Caki2 (cell line): Measurements from ENCODE around the gene C1QL4. TPM values are rescaled to one million over a fixed set of nuclear protein-coding genes. Genes with fewer than 3 reads are reported as not detected.

Experiments
- DNase-seq: peaks from one replicate; pipeline ENCODE4 v3.0.0-alpha.2; 2015; ENCODE audit warnings: low read depth
- in situ Hi-C: cut with HindIII; loops from 2 replicates; pipeline ENCODE4 v1.10.0; 2016; ENCODE audit warnings: low sequenced_read_pairs, low pct_unique_long_range_greater_than_20kb, mixed read lengths
- total RNA-seq: library from RNA; depleted of rRNA; stranded (reverse); fragments of >200 nt; shearing (Covaris generic); gene quantifications from 2 replicates; pipeline ENCODE4 v1.2.3, GENCODE V29; 2014; ENCODE audit warnings: low replicate concordance

The C1QL4 gene
- total RNA-seq, 1 experiment from 2014 or later: 31.2 TPM

DNA sequence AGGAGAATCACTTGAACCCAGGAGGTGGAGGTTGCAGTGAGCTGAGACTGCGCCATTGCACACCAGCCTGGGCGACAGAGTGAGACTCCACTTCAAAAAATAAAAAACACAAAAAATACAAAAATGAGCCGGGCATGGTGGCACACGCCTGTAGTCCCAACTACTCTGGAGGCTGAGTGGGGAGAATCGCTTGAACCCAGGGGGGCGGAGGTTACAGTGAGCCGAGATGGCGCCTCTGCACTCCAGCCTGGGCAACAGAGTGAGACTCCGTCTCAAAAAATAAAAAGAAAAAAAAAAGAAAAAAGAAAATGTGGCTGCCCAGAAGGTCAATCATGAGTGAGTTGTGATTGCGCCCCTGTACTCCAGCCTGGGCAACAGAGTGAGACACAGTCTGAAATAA is 18.9 kb upstream of the C1QL4 start:
- no peak for DNase-seq
- in situ Hi-C loops: no loop called here

DNA sequence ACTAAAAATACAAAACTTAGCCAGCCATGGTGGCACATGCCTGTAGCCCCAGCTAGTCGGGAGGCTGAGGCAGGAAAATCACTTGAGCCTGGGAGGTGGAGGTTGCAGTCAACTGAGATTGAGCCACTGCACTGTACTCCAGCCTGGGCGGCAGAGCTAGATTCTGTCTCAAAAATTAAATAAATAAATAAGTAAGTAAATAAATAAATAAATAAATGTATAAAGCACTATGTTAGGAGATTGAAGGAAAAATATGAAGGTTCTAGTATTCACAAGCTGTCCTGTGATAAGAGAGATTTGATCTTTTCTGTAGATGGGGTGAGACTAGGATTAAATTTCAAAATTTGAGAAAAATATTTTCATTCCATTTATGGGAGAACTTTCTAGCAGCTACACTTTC is 15.4 kb upstream of the C1QL4 start:
- in situ Hi-C loops: no loop called here
- no peak for DNase-seq

DNA sequence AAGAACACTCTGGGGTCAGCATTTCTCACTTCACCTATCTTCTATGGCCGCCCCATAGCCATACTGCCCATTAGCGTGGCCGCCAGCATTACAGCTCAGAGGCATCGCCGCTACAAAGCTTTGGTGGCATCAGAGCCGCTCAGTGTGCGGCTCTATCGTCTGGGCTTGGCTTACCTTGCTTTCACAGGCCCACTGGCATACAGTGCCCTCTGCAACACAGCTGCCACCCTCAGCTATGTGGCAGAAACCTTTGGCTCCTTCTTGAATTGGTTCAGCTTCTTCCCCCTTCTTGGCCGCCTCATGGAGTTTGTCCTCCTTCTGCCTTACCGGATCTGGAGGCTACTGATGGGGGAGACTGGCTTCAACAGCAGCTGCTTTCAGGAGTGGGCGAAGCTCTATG is 12.3 kb upstream of the C1QL4 start:
- no peak for DNase-seq
- in situ Hi-C loops: no loop called here

DNA sequence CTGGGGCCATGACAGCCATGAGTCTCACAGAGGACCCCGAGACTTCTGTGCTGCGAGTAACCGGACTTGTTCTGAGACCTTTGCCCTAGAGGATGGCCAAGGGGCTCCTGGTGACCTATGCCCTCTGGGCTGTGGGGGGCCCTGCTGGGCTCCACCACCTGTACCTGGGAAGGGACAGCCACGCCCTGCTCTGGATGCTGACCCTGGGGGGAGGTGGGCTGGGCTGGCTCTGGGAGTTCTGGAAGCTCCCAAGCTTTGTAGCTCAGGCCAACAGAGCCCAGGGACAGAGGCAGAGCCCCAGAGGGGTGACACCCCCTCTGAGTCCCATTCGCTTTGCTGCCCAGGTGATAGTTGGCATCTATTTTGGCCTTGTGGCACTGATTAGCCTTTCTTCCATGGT is 11.8 kb upstream of the C1QL4 start:
- in situ Hi-C loops: no loop called here

DNA sequence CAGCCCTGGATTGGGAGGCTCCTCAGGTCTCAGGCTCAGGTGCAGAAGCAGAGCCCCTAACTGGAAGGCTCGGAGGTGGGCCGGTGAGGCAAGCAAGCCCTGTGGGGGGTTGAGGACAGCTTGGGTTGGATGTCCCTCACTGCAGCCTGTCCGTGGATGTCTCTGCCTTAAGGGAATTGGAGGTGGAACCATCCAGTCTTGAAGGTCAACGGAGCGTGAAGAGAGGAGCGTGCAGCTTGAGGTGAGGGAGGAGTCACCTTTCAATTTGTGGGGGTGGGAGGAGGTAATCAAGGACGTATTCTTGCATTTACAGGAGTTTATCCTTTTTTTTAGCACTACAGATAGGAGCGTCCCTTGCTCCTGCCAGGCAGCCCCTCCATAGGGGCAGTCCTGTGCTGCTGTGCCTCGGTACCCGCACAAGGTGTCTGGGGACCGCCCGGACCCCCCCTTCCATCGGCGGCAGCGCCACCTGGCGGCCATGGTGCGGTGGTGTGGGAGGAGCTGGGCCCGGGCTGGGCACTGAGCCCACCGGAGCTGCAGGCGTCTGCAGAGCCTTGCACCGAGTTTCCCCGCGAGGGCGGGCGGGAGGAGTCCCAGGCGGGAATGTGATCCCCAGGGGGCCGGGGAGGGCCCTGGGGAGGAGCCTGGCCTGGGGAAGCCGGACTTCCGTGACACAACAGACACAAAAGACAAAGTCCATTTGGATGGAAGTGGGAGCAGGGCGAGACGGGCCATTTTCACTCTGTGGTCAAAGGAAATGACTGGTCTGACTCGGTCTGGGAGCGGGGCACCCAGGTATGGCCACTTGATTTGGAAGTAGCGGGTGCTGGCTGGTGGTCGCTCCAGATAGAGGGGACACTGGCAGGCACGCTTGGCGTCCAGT is 10.6 kb upstream of the C1QL4 start:
- DNase-seq: peak; percentile 93
- in situ Hi-C loops: no loop called here

More for the DNA sequence above, 11.8 kb upstream of the C1QL4 start:
- no peak for DNase-seq

DNA sequence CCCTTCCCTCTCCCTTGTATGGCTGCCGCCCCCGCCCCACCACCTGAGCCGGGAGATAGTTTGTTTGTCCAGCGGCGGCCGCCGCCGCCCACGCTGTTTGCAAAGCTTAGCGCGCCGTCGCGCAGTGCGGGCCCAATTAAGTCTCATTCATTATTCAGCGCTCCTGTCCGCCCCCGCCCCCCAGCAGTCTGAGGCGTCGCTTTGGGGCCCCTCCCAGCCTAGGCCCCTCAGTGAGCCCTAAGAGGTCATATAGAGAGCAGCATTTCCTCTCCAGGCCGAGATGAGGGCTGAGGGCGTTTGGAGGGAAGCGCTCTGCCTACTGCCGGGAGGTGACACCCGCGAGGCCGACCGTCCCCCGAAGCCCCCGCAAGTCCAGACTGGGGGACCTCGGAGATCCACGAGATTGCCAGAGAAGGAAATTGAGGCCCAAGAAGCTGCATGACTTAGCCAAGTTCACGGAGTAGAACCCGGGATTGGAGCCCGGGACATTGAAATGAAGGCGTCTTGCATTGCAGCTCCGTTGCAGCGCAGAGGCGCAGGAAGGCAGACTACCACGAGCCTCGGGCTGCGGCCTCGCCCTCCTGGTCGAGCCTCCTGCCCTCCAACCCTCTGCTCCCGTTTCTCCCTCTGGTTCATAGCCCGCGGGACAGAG is 9.8 kb upstream of the C1QL4 start, which contains the start of gene DNAJC22:
TSS of gene DNAJC22 (plus strand) at position 230 of the 652 bp plus-strand sequence. CDS start 1,985 bp downstream, outside the sequence.
- DNase-seq: no peak
- in situ Hi-C loops: no loop called here

DNA sequence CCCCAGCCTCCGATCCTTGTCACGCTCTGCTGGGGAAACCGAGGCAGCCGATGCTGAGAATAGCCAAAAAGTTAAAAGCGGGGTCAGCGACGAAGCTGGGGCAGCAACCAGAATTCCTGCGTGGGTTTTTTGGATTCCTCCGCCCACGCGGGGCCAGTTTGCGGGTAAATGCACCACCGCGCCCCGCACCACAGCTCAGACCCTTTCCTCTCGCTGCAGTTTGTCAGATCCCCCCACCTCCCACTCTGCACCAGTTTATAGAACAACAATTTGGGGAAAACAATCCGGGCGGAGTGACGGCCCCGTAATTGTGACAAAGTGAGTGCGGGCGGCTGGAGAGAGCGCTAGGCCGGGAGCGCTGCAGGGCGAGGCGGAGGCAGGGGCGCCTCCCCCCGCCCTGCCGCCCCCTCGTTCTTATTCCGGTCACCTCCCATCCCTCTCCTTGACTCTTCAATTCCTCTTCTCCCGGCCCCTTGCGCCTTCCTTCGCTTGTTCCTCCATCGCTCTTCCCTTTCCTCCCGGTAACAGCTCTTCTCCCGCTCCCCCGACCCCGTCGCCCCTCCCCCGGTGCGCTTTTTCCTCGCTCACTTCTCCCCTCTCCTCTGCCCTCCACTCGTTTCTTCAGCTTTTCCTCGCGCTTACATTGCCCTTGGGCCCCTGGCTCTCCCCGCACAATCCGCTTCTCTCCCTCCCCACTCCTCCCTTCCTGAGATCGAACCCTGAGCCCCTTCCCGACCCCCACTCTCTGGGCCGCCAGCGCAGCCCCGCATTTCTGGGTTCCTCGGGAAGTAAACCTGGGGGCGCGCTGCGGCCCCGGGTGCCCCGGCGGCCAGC is 9.1 kb upstream of the C1QL4 start:
- DNase-seq: no peak
- in situ Hi-C loops: no loop called here

DNA sequence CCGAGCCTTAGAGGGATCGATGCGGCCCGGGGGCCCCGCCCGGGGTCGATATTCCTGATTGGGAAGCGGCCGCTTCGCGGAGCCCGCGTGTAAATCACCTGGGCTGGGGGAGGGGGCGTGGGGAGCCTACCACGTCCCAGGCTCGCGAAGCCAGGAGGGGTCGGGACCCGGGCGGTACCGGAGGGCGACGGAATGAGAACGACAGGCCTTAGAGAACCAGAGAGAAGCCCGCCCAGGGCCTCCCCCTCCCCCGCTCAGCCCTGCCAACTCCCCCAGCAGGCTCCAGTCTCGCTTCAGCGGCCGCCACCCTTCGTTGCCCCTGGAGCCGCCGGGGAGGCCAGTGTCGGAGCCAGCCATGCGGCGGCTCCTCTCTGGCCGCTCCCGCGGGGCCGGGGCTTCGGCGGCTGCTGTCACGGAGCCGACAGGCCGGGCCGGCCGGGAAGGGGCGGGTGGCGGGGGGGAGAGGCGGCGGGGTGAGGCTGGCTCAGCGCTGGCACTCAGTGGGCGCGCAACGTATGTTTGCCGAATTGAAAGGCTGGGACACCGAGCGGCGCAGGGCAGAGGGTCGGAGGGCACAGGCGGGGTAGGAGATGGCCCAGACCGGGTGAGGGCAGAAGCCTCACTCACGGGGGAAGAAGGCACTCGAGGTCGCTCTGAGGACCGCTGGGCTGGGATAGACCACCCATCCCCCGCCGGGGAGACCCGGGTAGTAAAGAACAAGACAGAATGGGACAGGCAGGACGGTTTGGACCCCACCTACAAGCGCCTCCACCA is 8.2 kb upstream of the C1QL4 start:
- in situ Hi-C loops: no loop called here

DNA sequence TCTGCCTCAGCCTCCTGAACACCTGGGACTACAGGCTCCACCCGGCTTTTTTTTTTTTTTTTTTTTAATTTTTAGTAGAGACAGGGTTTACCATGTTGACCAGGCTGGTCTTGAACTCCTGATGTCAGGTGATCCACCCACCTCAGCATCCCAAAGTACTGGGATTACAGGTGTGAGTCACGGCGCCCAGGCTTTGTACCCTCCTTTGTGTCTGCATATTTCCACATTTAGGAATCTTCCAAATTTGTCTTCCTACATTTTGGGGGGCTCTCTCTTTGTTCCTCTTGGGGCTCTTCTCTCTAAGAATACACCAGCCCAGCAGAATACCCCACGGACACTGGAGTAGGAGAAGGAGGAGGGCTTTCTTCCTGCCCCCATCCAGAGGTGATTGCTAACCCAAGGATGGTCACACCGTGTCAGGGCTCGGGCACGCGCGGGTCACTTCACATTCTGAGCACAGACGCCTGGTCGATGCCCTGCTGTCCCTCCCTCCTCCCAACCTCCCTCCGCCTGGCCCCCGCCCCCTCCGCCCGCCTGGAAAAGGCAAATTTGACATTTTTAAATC is 7.6 kb upstream of the C1QL4 start:
- in situ Hi-C loops: no loop called here
- DNase-seq: no peak

More for the DNA sequence above, 8.2 kb upstream of the C1QL4 start:
- peak; percentile 82 for DNase-seq

DNA sequence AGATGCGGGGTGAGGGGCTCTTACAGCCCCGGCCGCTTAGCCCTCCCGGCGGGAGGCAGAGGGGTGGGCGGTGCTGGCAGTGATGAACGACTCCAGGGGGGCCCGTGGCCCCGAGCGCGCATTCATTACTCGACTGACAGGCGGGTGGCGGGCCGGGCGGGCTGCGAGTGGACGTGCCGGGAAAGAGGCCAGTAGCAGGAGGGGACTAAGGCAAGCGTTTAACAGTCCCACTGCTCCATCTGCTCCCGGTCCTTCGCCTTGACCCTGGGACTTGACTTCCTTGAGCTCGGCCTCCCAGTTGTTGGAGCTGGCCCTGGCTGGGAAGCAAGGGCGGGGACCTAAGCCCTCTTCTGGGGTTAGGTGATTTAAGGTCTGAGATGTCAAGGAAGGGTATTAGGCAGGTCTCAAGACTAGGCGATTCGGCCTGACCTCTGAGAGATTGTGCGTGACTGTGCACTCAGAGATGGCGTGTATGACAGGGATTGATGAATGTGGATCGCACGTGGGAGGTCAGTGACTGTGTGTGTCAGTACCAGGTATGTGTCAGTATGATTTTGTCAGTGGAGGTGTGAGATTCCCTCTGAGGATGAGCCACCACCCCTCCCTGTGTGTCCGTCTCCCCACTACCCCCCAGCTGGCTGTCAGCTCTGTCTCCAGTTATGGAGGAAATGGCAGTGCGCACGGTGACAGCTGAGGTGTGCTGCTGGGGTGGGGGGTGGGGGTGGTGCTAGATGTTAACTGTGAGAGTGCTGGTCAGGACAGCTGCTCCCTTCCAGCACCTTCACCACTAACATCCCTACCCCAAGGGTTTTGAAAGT is 6.1 kb upstream of the C1QL4 start:
- no peak for DNase-seq
- in situ Hi-C loops: no loop called here

DNA sequence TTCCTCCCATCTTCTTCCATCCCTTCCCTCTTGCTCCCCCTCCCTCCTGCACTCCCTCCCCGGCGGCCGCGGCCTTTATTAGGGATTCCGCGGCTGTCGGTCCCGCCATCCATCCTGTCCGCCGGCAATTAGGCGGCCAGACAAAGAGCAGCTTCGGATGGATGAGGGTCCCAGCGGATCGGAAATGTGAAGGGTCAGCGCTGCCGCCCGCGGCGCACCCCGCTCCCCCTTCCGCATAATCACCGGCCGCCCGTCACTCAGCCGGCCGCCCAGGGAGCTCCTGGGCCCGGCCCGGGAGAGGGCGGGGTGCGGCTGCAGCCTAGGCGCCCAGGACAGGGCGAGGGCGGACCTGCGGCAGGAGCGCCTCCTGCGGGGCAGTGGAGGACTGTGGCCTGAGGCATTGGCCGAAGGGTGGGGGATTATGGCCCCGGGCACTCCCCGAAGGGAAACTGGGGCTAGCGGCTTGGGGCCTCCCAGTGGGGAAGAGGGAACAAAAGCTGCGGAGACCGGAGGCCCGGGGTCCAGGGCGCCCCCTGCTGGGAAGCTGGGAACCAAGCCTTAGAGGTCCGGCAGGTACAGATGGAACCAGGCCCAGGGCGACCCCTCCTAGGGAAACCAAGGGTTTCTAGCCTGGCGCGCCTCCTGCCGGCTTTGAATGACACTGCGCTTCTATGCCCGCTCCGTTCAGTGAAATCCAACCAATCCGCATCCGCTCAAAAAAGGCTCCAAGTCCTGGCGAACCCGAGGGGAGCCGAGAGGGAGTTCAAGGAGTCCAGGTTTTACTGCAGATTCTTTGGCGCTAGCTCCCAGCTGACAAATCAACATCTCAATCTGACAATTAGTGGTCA is 5.3 kb upstream of the C1QL4 start:
- in situ Hi-C loops: no loop called here
- no peak for DNase-seq

DNA sequence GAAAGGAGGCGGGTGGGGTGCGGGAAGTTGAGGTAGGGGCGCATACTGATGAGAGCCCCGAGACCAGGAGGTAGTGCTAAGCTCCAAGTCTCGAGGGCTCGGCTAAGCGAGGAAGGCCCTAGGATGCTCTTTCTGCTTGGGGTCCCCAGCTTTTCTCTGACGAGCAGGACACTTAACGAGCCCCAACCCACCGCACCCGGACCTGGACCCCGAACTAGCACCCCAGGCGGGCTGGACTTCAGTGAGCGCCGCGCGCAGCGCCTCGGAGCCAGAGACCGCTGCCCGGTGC is 4.7 kb upstream of the C1QL4 start:
- no peak for DNase-seq
- in situ Hi-C loops: no loop called here

DNA sequence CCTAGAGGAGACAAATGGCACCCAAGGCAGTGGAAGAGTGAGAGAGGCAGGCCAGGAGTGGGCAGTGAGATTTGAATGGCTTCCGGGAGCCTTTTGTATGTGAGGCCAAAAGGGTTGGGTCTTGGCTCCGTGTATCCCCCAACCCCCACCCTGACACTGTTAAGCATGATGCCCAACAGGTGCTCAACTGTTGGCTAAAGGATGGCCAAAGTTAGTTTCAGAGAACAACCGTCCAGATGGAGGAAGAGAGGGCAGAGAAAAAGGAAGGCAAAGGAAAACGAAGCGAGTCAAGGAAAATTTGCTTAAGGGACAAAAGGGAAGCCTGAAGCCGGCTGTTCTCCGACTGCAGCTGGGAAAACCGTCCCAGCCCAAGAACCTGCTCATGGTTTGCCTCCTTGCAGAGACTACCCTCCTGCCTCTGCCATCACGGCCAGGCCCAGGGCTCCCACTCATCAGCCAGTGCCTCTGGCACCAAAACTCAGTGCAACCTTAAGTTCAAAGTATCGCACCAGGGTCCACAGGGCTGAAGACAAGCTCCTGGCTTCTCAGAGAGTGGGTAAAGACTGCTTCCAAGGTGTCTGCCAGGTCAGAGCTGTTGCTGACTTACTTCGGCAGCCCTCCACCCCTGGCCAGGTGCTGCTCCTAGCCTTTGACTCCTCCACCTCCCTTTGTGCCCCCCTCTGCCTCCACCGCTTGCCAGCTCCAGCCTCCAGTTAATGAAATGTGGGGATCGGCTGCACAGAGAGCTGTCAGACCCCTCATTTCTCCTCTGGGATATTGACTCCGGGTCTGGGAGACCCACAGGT is 4.2 kb upstream of the C1QL4 start:
- DNase-seq: no peak

DNA sequence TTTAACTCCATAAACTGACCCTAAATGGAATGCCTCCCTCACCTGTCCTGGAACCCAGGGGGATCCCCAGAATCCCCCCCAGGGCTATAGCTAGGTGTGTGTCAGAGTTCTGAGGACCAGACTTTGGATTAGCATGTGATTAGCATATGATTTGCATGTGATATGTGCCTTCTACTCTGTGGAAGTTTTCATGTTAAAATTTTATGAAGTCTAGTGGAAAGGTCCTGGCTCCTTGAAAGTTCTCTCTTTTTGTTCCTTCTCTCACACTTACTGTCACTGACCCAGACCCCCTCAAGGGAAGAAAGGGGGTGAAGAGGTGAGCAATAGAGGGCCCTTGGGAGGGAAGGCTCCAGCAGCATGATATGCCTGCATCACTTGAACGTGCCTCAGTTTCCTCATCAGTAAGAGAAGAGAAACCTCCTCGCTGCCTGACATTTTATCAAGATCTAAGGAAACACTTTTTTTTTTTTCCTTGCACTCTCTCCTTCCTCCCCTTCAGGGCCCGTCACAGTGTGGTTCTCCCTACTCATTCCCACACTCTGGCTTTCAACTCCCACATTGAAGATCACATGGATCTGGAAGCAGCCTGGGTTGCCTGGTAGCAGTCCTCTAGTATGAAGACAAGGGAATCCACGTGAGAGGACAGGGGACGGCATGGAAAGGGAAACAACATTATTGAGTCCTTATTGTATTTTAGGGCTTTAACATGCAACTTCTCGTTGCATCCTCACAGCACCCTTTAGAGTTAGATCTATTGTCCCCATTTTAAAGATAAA is 3.3 kb upstream of the C1QL4 start:
- no peak for DNase-seq
- in situ Hi-C loops: no loop called here

More for the DNA sequence above, 4.2 kb upstream of the C1QL4 start:
- in situ Hi-C loops: no loop called here

DNA sequence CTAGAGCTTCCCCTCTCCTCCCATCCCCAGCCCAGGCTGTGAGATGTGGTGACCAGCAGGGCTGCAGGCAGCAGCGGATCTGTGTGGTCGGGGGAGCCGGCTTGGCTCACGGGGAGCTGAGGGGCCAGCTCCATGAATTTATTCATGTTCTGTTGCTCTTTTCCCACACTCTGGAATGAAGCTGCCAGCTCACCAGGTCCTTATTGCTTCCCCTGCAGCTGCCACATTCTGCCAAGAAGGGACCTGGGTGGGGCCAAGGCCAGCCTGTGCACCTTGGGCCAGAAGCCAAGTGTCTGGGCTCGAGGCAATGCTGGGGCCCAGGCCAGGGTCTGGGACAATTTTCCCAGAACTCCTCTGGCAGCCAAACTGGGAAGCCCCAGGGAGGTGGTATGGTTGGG is 2.5 kb upstream of the C1QL4 start:
- DNase-seq: no peak
- in situ Hi-C loops: no loop called here
